Esophagus squamous epithelium (tissue), 5 donors: Measurements from ENCODE around the gene PRPF4. TPM values are rescaled to one million over a fixed set of nuclear protein-coding genes. Genes with fewer than 3 reads are reported as not detected.

ENCODE experiments used
- DNase-seq: peaks from one replicate; lab custom pipeline; 2025; lab: John Stamatoyannopoulos, UW
- H3K27ac ChIP-seq, 4 donors: fragments of 200-600 bp; sonication (generic); one replicate each; pipeline ENCODE4 v1.5.1; 2016 to 2019; ENCODE audit warnings: mild to moderate bottlenecking in 1 of 4
- H3K27me3 ChIP-seq, 4 donors: fragments of 200-600 bp; sonication (generic); 1 replicate in 3 of 4; 2 replicates in 1 of 4; pipeline versions ENCODE4 v1.5.1 to v1.6.0; 2017 to 2021; ENCODE audit warnings: antibody characterized with exemption in 1 of 4
- H3K36me3 ChIP-seq, 3 donors: fragments of 200-600 bp; sonication (generic); one replicate each; pipeline ENCODE4 v1.5.1; 2016 to 2019
- H3K4me1 ChIP-seq, 3 donors: fragments of 200-600 bp; sonication (generic); one replicate each; pipeline ENCODE4 v1.5.1; 2017 to 2019
- H3K4me3 ChIP-seq, 4 donors: fragments of 200-600 bp; sonication (generic); 1 replicate in 3 of 4; 2 replicates in 1 of 4; pipeline ENCODE4 v1.5.1; 2016 to 2019; ENCODE audit warnings: mild to moderate bottlenecking in 2 of 4, moderate library complexity in 1 of 4
- H3K9me3 ChIP-seq, 3 donors: fragments of 200-600 bp; sonication (generic); one replicate each; pipeline ENCODE4 v1.5.1; 2016 to 2019
- CTCF ChIP-seq, 6 experiments: fragments of 450-650 bp in 4 of 6; fragments of 200-600 bp in 2 of 6; sonication (generic) in 2 of 6; IDR thresholded peaks; one replicate each; pipeline ENCODE4 v1.5.1; 2016 to 2019; ENCODE audit warnings: antibody characterized with exemption in 6 of 6, mild to moderate bottlenecking in 4 of 6, moderate library complexity in 4 of 6
- POLR2A ChIP-seq, 4 donors: fragments of 450-650 bp; IDR thresholded peaks; one replicate each; pipeline ENCODE4 v1.6.1; 2017; ENCODE audit warnings: antibody characterized with exemption in 4 of 4, mild to moderate bottlenecking in 4 of 4, moderate library complexity in 3 of 4
- WGBS, 2 donors: methylation state at CpG; one replicate each; pipeline ENCODE4 v1.1.5; 2018; 5-methylcytosine and 5-hydroxymethylcytosine counted together
- intact Hi-C: fragments of 100-400 bp; cut with DNase I; formaldehyde crosslinking; loops from one replicate; pipeline ENCODE4 v1.15.0; 2022
- total RNA-seq, 4 donors: library from RNA; depleted of rRNA; stranded (reverse); fragments of >200 nt; gene quantifications; one replicate each; pipeline ENCODE4 v1.1.0, GENCODE V29; 2016
- donor health status: DM: yes; HTN: yes; CAD: no.

The PRPF4 gene
- total RNA-seq, 4 donors from 2014 or later: 11.4 to 19.0 (median 17.4) TPM

GRCh38 chr9:113341712-113342410 lies 66.4 kb downstream of the PRPF4 start:
- Histone ChIP-seq H3K4me1 (peaks cover 10 to 53% (median 27%) of the 10 kb centered on the region in 3 donors), H3K36me3 (no peaks in the 10 kb centered on the region), H3K27me3 (no peaks in the 10 kb centered on the region), H3K9me3 (no peaks in the 10 kb centered on the region), H3K4me3 (no peak overlapping the region), H3K27ac (peak overlapping the region; percentile 80 to 91 (median 90))
- TF ChIP-seq CTCF (IDR thresholded peaks at IDR 0.05) (no peak), POLR2A (IDR thresholded peaks at IDR 0.05) (no peak)
- DNase-seq: no peak
- intact Hi-C loops: no loop called here
- 34 to 50% methylated on average over 6 to 9 of the region's 9 CpGs for WGBS, 2 donors

Other genes starting within 250 kb of the PRPF4 start
- 1 to 10 TPM in 3 of 4 donors, under 1 TPM in 1; 0.88 to 3.8 (median 1.4) TPM for gene ZFP37, start 218.9 kb upstream of the PRPF4 start, total RNA-seq
- 10 to 100 TPM in 3 of 4 donors, 1 to 10 TPM in 1; 7.1 to 15.2 (median 12.8) TPM for gene SLC31A2, start 124.7 kb upstream of the PRPF4 start, total RNA-seq
- gene FKBP15, start 54.4 kb upstream of the PRPF4 start, total RNA-seq: 10 to 100 TPM; 17.7 to 23.3 (median 20.5) TPM
- 10 to 100 TPM; 11.0 to 23.4 (median 17.8) TPM for gene SLC31A1, start 54.1 kb upstream of the PRPF4 start, total RNA-seq
- gene CDC26, start 86 bp upstream of the PRPF4 start, total RNA-seq: 10 to 100 TPM; 20.5 to 42.4 (median 26.5) TPM
- gene RNF183, start 27.7 kb downstream of the PRPF4 start, total RNA-seq: 1 to 10 TPM in 3 of 4 donors, not detected in 1; 2.1 to 6.0 (median 3.4) TPM
- 1 to 10 TPM; 1.1 to 1.9 (median 1.5) TPM for gene WDR31, start 64.6 kb downstream of the PRPF4 start, total RNA-seq
- gene BSPRY, start 73.9 kb downstream of the PRPF4 start, total RNA-seq: 10 to 100 TPM; 18.1 to 50.1 (median 37.6) TPM
- gene HDHD3, start 101.3 kb downstream of the PRPF4 start, total RNA-seq: 10 to 100 TPM; 35.9 to 84.2 (median 46.4) TPM
- 10 to 100 TPM; 19.1 to 52.0 (median 33.5) TPM for gene ALAD, start 125.6 kb downstream of the PRPF4 start, total RNA-seq
- 10 to 100 TPM; 16.6 to 61.4 (median 51.9) TPM for gene POLE3, start 135.0 kb downstream of the PRPF4 start, total RNA-seq
- under 1 TPM; 0.32 to 0.79 (median 0.38) TPM for gene C9orf43, start 135.1 kb downstream of the PRPF4 start, total RNA-seq
- gene RGS3, start 188.1 kb downstream of the PRPF4 start, total RNA-seq: 10 to 100 TPM in 3 of 4 donors, 1 to 10 TPM in 1; 9.7 to 16.3 (median 12.7) TPM